ENCODE measurements around the gene MRPS24.
A peak's percentile ranks its signal among the peaks of the same experiment; 100 is the strongest.

MRPS24 gene

DNA sequence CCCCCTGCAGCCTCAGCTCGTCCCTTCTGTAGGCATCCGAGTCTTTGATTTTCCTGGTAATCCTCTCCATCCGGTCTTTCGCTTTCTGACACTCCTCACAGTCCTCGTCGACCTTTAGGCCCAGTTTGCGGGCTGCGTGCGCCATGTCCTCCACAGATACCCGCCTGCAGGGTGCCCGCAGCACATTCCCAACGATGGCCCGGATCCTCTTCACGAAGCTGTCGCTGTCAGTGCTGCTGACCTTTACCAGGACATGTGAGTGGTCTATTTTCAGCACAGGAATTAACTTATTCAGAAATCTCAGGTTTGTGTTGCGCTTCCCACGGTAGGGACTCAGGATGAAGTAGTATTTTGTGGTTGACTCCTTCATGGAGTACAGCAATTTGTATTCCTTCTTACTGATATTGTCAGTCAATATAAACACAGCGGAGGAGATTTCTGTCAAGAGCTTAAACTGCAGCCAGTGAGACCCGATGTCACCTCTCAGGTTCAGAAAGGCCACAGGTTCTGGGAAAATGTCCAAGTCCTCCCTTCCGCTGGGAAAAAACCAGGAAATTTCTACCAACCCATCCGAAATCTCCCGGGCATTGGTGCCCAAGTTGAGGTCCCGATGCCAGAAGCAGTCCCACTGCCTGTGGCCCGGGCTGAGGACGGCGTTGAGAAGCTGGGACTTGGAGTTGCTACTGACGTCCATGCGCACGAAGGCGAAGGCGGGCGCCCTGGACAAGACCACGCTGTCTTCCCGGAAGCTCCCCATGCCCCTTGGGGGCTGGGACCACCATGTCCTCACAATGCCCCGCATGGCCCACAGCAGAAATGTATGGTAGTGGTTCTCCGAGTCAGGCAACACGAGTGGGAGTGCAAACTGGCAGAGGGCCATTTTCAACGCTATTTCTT, 8.9 kb upstream of the MRPS24 start:
- TF ChIP-seq, protein P1, sequence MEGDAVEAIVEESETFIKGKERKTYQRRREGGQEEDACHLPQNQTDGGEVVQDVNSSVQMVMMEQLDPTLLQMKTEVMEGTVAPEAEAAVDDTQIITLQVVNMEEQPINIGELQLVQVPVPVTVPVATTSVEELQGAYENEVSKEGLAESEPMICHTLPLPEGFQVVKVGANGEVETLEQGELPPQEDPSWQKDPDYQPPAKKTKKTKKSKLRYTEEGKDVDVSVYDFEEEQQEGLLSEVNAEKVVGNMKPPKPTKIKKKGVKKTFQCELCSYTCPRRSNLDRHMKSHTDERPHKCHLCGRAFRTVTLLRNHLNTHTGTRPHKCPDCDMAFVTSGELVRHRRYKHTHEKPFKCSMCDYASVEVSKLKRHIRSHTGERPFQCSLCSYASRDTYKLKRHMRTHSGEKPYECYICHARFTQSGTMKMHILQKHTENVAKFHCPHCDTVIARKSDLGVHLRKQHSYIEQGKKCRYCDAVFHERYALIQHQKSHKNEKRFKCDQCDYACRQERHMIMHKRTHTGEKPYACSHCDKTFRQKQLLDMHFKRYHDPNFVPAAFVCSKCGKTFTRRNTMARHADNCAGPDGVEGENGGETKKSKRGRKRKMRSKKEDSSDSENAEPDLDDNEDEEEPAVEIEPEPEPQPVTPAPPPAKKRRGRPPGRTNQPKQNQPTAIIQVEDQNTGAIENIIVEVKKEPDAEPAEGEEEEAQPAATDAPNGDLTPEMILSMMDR (IDR thresholded peaks at IDR 0.05; ENCODE audit: low read depth, low read length): no peak
- no peak for DNase-seq (ENCODE audit: low read depth, low spot score)
- H3K4me3 ChIP-seq (ENCODE audit: low read depth, low read length): no peak overlapping the region
- in situ Hi-C loops (cut with HindIII; ENCODE audit: low sequenced_read_pairs): no loop called here

DNA sequence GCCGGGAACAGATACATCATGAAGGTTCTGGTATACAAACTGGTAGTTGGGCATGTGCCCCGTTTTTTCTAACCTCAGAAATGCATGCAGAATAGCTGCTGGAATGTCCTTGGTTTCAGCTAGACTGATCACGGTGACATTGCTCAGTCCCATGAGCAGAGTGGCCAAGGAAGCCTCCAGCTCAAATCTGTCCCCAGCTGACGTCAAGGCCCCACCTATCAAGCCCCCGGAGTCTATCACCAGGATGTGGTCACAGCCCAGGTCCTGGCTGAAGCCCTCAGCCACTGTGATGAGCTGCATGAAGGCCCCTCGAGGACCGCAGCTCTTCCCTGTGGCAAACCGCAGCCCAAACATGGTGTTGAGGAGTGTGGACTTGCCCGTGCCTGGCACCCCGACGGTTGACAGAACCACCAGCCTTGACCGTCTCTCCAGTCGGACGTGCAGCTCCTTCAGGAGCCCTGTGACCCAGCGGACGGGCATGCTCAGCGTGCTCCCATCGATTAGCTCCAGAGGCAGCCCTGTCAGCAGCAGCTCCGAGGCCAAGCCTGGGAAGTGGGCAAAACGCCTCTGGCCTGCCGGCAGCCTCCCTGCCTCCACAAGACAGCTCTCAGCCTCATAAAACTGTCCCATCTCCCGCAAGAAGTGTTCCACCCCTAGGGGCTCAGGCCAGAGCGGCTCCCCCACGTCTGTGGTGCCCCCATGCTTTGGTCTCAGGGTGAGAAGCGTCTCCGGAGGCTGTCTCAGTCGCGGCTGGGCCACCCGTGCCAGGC, 7.8 kb upstream of the MRPS24 start:
- no peak overlapping the region for H3K4me3 ChIP-seq (ENCODE audit: low read depth, low read length)
- in situ Hi-C loops (cut with HindIII; ENCODE audit: low sequenced_read_pairs): no loop called here
- DNase-seq (ENCODE audit: low read depth, low spot score): no peak
- TF ChIP-seq, protein P1 (IDR thresholded peaks at IDR 0.05; ENCODE audit: low read depth, low read length): no peak

DNA sequence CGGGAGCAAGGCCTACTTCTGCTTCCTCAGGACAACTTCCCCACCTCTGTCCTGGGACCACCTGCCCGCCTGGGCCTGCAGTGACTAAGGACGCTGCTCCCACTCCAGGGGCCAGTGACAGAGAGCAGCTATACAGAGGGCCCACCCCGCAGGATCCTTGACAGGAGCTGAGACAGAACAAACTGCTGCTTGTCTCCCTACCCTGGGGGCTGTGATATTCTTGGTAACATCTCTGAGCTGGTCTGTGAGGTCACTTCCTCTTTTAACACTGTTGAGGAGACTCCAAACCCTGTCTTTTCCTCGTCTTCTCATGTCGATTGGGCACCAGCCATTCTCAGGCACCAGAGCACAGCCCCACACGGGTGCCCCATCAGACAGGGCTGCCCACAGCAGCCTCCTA, 6.9 kb upstream of the MRPS24 start:
- TF ChIP-seq, protein P1 (IDR thresholded peaks at IDR 0.05; ENCODE audit: low read depth, low read length): no peak
- DNase-seq (ENCODE audit: low read depth, low spot score): no peak
- in situ Hi-C loops (cut with HindIII; ENCODE audit: low sequenced_read_pairs): no loop called here
- H3K4me3 ChIP-seq (ENCODE audit: low read depth, low read length): no peak overlapping the region

DNA sequence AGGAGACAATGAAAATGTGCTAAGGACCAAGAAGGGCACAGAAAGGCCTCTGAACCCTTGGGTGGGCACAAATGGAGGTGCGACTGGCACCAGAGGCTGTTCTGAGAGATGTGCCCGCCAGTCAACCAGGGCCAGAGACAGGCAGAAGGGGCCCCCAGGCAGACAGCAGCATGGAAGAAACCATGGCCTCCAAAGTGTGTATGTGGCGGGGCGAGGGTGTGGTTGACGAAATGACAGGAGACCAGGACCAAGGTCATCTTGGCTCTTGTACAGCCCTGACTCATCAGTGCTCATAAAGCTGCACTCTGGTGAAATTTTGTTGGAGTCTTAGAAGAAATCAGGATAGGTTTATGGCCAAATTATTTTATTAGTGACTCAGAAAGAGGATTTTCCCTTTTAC, 4.0 kb upstream of the MRPS24 start:
- peak; percentile 44 for DNase-seq (ENCODE audit: low read depth, low spot score)
- no peak overlapping the region for H3K4me3 ChIP-seq (ENCODE audit: low read depth, low read length)
- in situ Hi-C loops (cut with HindIII; ENCODE audit: low sequenced_read_pairs): no loop called here
- TF ChIP-seq, protein P1 (IDR thresholded peaks at IDR 0.05; ENCODE audit: low read depth, low read length): no peak

DNA sequence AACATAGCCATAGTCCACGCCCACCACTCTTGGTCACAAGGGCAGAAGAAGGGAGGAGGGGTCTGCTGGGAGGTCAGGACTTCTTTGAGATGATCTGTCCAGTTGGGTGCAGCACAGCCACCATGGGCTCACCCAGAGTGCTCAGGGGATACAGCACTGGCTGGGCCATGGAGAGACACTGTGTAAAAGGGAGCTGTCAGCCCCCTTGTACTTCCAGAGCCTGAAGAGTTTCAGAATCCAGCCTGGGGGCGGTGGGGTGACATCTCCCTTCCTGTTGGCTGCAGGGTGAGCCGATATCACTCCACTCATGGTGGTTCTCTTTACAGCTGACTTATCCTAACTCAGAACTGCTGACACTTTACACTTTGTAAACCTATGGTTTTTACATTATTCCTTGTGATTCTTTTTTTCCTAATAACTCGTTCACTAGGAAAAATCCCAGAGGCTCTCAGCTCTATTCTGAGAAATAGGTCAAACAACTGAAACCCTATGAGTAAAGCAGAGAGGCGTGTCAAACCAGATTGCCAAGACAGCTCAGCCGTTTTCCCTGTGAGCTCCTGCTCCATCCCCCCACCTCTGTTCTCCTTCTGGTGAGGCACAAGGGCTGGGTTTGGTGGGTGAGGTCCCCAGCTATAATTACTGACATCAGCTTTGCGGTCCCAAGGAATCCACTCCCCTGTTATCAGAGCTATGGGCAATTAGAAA, 3.2 kb upstream of the MRPS24 start:
- DNase-seq (ENCODE audit: low read depth, low spot score): peak; percentile 66
- no peak overlapping the region for H3K4me3 ChIP-seq (ENCODE audit: low read depth, low read length)
- TF ChIP-seq, protein P1 (IDR thresholded peaks at IDR 0.05; ENCODE audit: low read depth, low read length): no peak
- in situ Hi-C loops (cut with HindIII; ENCODE audit: low sequenced_read_pairs): no loop called here

DNA sequence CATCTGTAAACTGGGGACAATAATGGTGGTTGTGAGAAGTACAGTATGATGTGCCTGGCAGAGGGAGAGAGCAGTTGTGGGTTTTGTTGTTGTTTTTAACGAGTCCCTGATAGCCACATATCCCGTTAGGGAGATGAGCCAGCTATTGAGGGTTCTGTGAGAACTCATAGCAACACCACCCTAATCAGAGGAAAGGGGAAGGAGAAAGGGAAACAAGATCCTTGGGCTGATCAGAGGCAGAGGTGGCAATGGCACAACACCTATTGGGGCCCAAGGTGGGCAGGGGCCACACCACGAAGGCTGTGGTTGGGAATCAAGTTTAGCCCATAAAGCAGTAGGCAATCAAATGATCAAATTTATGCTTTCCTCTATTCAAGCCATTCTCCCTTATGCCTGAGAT, 1.7 kb upstream of the MRPS24 start:
- no peak overlapping the region for H3K4me3 ChIP-seq (ENCODE audit: low read depth, low read length)
- in situ Hi-C loops (cut with HindIII; ENCODE audit: low sequenced_read_pairs): no loop called here
- DNase-seq (ENCODE audit: low read depth, low spot score): no peak
- TF ChIP-seq, protein P1 (IDR thresholded peaks at IDR 0.05; ENCODE audit: low read depth, low read length): no peak

Data from astrocyte of the spinal cord (primary cell).